ENCODE measurements around the gene DMD.

DMD gene

DNA sequence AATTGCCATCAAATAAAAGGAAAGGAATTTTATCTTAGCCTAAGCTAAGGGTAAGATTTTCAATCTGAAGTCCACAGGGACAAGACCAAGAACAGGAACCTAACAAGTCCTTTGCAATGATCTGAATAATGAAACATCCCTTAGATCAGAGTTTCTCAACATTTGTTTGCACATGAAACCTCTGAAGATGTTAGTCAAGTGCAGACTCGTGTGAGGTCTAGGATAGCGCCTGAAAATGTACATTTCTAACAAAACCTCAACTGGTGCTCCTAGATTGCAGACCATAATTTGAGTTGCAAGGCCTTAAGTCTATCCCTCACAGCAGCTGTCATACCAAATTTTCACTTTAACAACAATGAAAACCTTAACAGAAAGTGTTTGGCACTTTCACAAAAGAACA is 337.6 kb downstream of the DMD start:
- Histone ChIP-seq H3F3A (ENCODE audit: low read depth) (no peaks in the 10 kb centered on the region), H2AFZ (ENCODE audit: low read length) (no peak overlapping the region), H3K4me1 (ENCODE audit: insufficient read depth, low read length, poor library complexity, severe bottlenecking) (no peaks in the 10 kb centered on the region), H3K9me2 (replicated peaks; ENCODE audit: low read depth, low read length) (no peaks in the 10 kb centered on the region), H3K9ac (ENCODE audit: low read depth, low read length, poor library complexity, severe bottlenecking) (no peak overlapping the region), H3K9me3 (ENCODE audit: insufficient read depth, low read depth, low read length) (no peaks in the 10 kb centered on the region), H3K79me2 (ENCODE audit: insufficient read depth, low read length) (no peaks in the 10 kb centered on the region), H4K20me1 (ENCODE audit: insufficient read depth, low read length, poor library complexity, severe bottlenecking) (no peaks in the 10 kb centered on the region), H3K4me2 (ENCODE audit: low read depth, low read length, poor library complexity, severe bottlenecking) (no peak overlapping the region), H3K4me3 (ENCODE audit: low read length, poor library complexity, severe bottlenecking) (no peak overlapping the region), H3K27me3 (ENCODE audit: insufficient read depth, low read length, poor library complexity, severe bottlenecking) (no peaks in the 10 kb centered on the region), H3K36me3 (ENCODE audit: insufficient read depth, low read length) (no peaks in the 10 kb centered on the region)
- no peak for TF ChIP-seq EZH2phosphoT487 (IDR thresholded peaks at IDR 0.05; ENCODE audit: borderline replicate concordance)
- TF ChIP-seq, protein P1, sequence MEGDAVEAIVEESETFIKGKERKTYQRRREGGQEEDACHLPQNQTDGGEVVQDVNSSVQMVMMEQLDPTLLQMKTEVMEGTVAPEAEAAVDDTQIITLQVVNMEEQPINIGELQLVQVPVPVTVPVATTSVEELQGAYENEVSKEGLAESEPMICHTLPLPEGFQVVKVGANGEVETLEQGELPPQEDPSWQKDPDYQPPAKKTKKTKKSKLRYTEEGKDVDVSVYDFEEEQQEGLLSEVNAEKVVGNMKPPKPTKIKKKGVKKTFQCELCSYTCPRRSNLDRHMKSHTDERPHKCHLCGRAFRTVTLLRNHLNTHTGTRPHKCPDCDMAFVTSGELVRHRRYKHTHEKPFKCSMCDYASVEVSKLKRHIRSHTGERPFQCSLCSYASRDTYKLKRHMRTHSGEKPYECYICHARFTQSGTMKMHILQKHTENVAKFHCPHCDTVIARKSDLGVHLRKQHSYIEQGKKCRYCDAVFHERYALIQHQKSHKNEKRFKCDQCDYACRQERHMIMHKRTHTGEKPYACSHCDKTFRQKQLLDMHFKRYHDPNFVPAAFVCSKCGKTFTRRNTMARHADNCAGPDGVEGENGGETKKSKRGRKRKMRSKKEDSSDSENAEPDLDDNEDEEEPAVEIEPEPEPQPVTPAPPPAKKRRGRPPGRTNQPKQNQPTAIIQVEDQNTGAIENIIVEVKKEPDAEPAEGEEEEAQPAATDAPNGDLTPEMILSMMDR (conservative IDR thresholded peaks at IDR 0.05; ENCODE audit: low read length): no peak

DNA sequence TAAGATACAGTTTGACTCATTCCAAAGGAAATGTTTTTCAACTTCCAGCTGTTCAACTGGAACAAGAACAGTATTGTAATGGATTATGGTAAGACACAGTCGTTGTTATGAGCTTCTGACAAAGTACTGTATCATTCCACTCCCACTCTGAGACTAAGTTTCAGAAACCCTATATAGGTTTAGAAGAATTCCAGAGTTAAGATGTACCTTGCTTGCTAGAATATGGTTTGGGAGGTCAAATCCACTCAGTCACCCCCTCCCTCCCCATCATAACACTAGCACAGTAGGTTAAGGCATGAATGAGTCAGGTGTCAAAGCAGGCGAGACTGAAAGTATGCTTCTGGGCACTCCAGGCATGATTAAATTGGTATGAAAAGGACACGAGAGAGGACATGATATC is 339.7 kb downstream of the DMD start:
- Histone ChIP-seq H2AFZ (ENCODE audit: low read length) (no peak overlapping the region), H3K27me3 (ENCODE audit: insufficient read depth, low read length, poor library complexity, severe bottlenecking) (no peaks in the 10 kb centered on the region), H3F3A (ENCODE audit: low read depth) (no peaks in the 10 kb centered on the region), H3K4me2 (ENCODE audit: low read depth, low read length, poor library complexity, severe bottlenecking) (no peak overlapping the region), H3K4me3 (ENCODE audit: low read length, poor library complexity, severe bottlenecking) (no peak overlapping the region), H3K4me1 (ENCODE audit: insufficient read depth, low read length, poor library complexity, severe bottlenecking) (no peaks in the 10 kb centered on the region), H3K9me3 (ENCODE audit: insufficient read depth, low read depth, low read length) (no peaks in the 10 kb centered on the region), H3K79me2 (ENCODE audit: insufficient read depth, low read length) (no peaks in the 10 kb centered on the region), H3K36me3 (ENCODE audit: insufficient read depth, low read length) (no peaks in the 10 kb centered on the region), H3K9me2 (replicated peaks; ENCODE audit: low read depth, low read length) (no peaks in the 10 kb centered on the region), H3K9ac (ENCODE audit: low read depth, low read length, poor library complexity, severe bottlenecking) (no peak overlapping the region), H4K20me1 (ENCODE audit: insufficient read depth, low read length, poor library complexity, severe bottlenecking) (no peaks in the 10 kb centered on the region)
- no peak for TF ChIP-seq EZH2phosphoT487 (IDR thresholded peaks at IDR 0.05; ENCODE audit: borderline replicate concordance)
- TF ChIP-seq, protein P1 (conservative IDR thresholded peaks at IDR 0.05; ENCODE audit: low read length): no peak

DNA sequence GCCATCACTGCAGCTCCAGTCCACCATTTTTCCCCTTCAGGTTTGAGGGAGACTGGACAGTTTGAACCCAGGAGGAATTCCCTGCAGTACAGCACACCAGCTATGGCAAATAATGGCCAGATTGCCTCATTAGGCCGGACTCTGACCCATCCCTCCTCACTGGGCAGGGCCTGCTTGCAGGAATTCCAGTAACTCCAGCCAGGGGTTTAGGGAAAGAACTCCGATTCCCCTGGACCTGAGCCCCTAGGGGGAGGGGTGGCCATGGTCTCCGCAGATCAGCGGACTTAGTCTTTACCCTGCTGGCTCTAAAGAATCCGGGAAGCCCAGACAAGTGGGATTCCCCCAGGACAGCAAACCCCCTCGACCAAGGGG is 342.8 kb downstream of the DMD start:
- no peaks in the 10 kb centered on the region for H3K9me2 ChIP-seq (replicated peaks; ENCODE audit: low read depth, low read length)
- H3K4me3 ChIP-seq (ENCODE audit: low read length, poor library complexity, severe bottlenecking): no peak overlapping the region
- H3K4me1 ChIP-seq (ENCODE audit: insufficient read depth, low read length, poor library complexity, severe bottlenecking): no peaks in the 10 kb centered on the region
- no peaks in the 10 kb centered on the region for H3F3A ChIP-seq (ENCODE audit: low read depth)
- H2AFZ ChIP-seq (ENCODE audit: low read length): no peak overlapping the region
- no peak overlapping the region for H3K4me2 ChIP-seq (ENCODE audit: low read depth, low read length, poor library complexity, severe bottlenecking)
- H3K36me3 ChIP-seq (ENCODE audit: insufficient read depth, low read length): no peaks in the 10 kb centered on the region
- TF ChIP-seq EZH2phosphoT487 (IDR thresholded peaks at IDR 0.05; ENCODE audit: borderline replicate concordance): no peak
- TF ChIP-seq, protein P1 (conservative IDR thresholded peaks at IDR 0.05; ENCODE audit: low read length): no peak
- no peaks in the 10 kb centered on the region for H3K27me3 ChIP-seq (ENCODE audit: insufficient read depth, low read length, poor library complexity, severe bottlenecking)
- H4K20me1 ChIP-seq (ENCODE audit: insufficient read depth, low read length, poor library complexity, severe bottlenecking): no peaks in the 10 kb centered on the region
- no peaks in the 10 kb centered on the region for H3K9me3 ChIP-seq (ENCODE audit: insufficient read depth, low read depth, low read length)
- no peaks in the 10 kb centered on the region for H3K79me2 ChIP-seq (ENCODE audit: insufficient read depth, low read length)
- no peak overlapping the region for H3K9ac ChIP-seq (ENCODE audit: low read depth, low read length, poor library complexity, severe bottlenecking)
